Gastrocnemius medialis (tissue), 4 donors: ENCODE measurements around the gene DENND4B.

Source experiments
- POLR2A ChIP-seq, 2 donors: fragments of 450-650 bp; IDR thresholded peaks; one replicate each; pipeline ENCODE4 v1.6.1; 2017; ENCODE audit warnings: antibody characterized with exemption in 2 of 2, mild to moderate bottlenecking in 2 of 2, moderate library complexity in 2 of 2
- TF ChIP-seq, protein P1 (sequence below), 5 experiments: fragments of 450-650 bp in 3 of 5; fragments of 200-600 bp in 2 of 5; sonication (generic) in 2 of 5; IDR thresholded peaks in 4 of 5; conservative IDR thresholded peaks in 1 of 5; 1 replicate in 4 of 5; 2 replicates in 1 of 5; pipeline ENCODE4 v1.5.1; 2016 to 2019; ENCODE audit warnings: antibody characterized with exemption in 5 of 5, mild to moderate bottlenecking in 3 of 5, moderate library complexity in 3 of 5

GRCh38 chr1:153984123-153984894, 37.8 kb upstream of the DENND4B start:
- TF ChIP-seq, protein P1, sequence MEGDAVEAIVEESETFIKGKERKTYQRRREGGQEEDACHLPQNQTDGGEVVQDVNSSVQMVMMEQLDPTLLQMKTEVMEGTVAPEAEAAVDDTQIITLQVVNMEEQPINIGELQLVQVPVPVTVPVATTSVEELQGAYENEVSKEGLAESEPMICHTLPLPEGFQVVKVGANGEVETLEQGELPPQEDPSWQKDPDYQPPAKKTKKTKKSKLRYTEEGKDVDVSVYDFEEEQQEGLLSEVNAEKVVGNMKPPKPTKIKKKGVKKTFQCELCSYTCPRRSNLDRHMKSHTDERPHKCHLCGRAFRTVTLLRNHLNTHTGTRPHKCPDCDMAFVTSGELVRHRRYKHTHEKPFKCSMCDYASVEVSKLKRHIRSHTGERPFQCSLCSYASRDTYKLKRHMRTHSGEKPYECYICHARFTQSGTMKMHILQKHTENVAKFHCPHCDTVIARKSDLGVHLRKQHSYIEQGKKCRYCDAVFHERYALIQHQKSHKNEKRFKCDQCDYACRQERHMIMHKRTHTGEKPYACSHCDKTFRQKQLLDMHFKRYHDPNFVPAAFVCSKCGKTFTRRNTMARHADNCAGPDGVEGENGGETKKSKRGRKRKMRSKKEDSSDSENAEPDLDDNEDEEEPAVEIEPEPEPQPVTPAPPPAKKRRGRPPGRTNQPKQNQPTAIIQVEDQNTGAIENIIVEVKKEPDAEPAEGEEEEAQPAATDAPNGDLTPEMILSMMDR (IDR thresholded peaks at IDR 0.05 in 4 of 5, conservative IDR thresholded peaks at IDR 0.05 in 1 of 5) = no peak
- TF ChIP-seq POLR2A (IDR thresholded peaks at IDR 0.05) = no peak
